Ectodermal cell (in vitro differentiated cells): Measurements from ENCODE around the gene KCNIP4.

Source experiments
- H3K27ac ChIP-seq: 2 replicates; pipeline ENCODE4 v1.7.0; 2013; ENCODE audit warnings: mild to moderate bottlenecking, low read depth, low read length; ENCODE audit not compliant: insufficient read depth, poor library complexity, severe bottlenecking
- H3K27me3 ChIP-seq: 2 replicates; pipeline ENCODE4 v1.7.0; 2013; ENCODE audit warnings: mild to moderate bottlenecking, low read length; ENCODE audit not compliant: insufficient read depth, control insufficient read depth, poor library complexity, severe bottlenecking
- H3K36me3 ChIP-seq: one replicate; pipeline ENCODE4 v1.7.0; 2013; ENCODE audit warnings: low read length; ENCODE audit not compliant: control insufficient read depth, insufficient read depth
- H3K4me1 ChIP-seq: one replicate; pipeline ENCODE4 v1.7.0; 2013; ENCODE audit warnings: low read length; ENCODE audit not compliant: control insufficient read depth, insufficient read depth
- H3K4me3 ChIP-seq: 2 replicates; pipeline ENCODE4 v1.7.0; 2013; ENCODE audit warnings: low read depth, low read length, control low read depth; ENCODE audit not compliant: insufficient read depth
- H3K9me3 ChIP-seq: 2 replicates; pipeline ENCODE4 v1.7.0; 2013; ENCODE audit warnings: mild to moderate bottlenecking, low read length, moderate library complexity; ENCODE audit not compliant: control insufficient read depth
- WGBS, 2 experiments: methylation state at CpG; one replicate each; pipeline ENCODE4 v1.1.7; 2013; ENCODE audit warnings: missing lambda C conversion rate in 2 of 2; 5-methylcytosine and 5-hydroxymethylcytosine counted together

The KCNIP4 gene

GRCh38 chr4:21780148-21780547 lies 168.4 kb downstream of the KCNIP4 start:
- Histone ChIP-seq H3K27me3 (no peaks in the 10 kb centered on the region), H3K9me3 (no peaks in the 10 kb centered on the region), H3K36me3 (no peaks in the 10 kb centered on the region), H3K4me1 (no peaks in the 10 kb centered on the region), H3K4me3 (no peak overlapping the region), H3K27ac (no peak overlapping the region)

GRCh38 chr4:21778702-21779101 lies 169.9 kb downstream of the KCNIP4 start:
- Histone ChIP-seq H3K27ac (no peak overlapping the region), H3K4me3 (no peak overlapping the region), H3K36me3 (no peaks in the 10 kb centered on the region), H3K4me1 (no peaks in the 10 kb centered on the region), H3K27me3 (no peaks in the 10 kb centered on the region), H3K9me3 (no peaks in the 10 kb centered on the region)
- no CpG with 5 or more reads among the region's 2 CpGs for WGBS, 2 experiments

GRCh38 chr4:21775703-21776102 lies 172.9 kb downstream of the KCNIP4 start:
- H3K4me1 ChIP-seq: no peaks in the 10 kb centered on the region
- no peaks in the 10 kb centered on the region for H3K36me3 ChIP-seq
- WGBS, 2 experiments: 91 to 92% methylated on average over 3 of the region's 3 CpGs
- H3K27me3 ChIP-seq: no peaks in the 10 kb centered on the region
- H3K9me3 ChIP-seq: no peaks in the 10 kb centered on the region
- H3K27ac ChIP-seq: no peak overlapping the region
- H3K4me3 ChIP-seq: no peak overlapping the region

- H3K27me3 ChIP-seq: no peaks in the 10 kb centered on the region
- H3K36me3 ChIP-seq: no peaks in the 10 kb centered on the region
- 86 to 97% methylated on average over 3 of the region's 4 CpGs for WGBS, 2 experiments
- no peak overlapping the region for H3K4me3 ChIP-seq
- no peak overlapping the region for H3K27ac ChIP-seq
- no peaks in the 10 kb centered on the region for H3K9me3 ChIP-seq
- no peaks in the 10 kb centered on the region for H3K4me1 ChIP-seq
Observed at GRCh38 chr4:21769404-21770147, 179.0 kb downstream of the KCNIP4 start.

- Histone ChIP-seq H3K4me3 (no peak overlapping the region), H3K4me1 (no peaks in the 10 kb centered on the region), H3K36me3 (no peaks in the 10 kb centered on the region), H3K9me3 (no peaks in the 10 kb centered on the region), H3K27me3 (no peaks in the 10 kb centered on the region), H3K27ac (no peak overlapping the region)
- WGBS, 2 experiments: 35 to 37% methylated on average over 3 to 4 of the region's 6 CpGs
Observed at GRCh38 chr4:21768349-21769310, 179.9 kb downstream of the KCNIP4 start.

GRCh38 chr4:21765810-21766407 lies 182.7 kb downstream of the KCNIP4 start:
- Histone ChIP-seq H3K36me3 (no peaks in the 10 kb centered on the region), H3K9me3 (no peaks in the 10 kb centered on the region), H3K4me3 (no peak overlapping the region), H3K27me3 (no peaks in the 10 kb centered on the region), H3K27ac (no peak overlapping the region), H3K4me1 (no peaks in the 10 kb centered on the region)
- WGBS, 2 experiments: 41 to 42% methylated on average over 8 of the region's 8 CpGs

GRCh38 chr4:21763855-21764254 lies 184.7 kb downstream of the KCNIP4 start:
- no peak overlapping the region for H3K4me3 ChIP-seq
- H3K9me3 ChIP-seq: no peaks in the 10 kb centered on the region
- H3K4me1 ChIP-seq: no peaks in the 10 kb centered on the region
- no peak overlapping the region for H3K27ac ChIP-seq
- H3K36me3 ChIP-seq: no peaks in the 10 kb centered on the region
- no peaks in the 10 kb centered on the region for H3K27me3 ChIP-seq
- 92 to 94% methylated on average over 1 of the region's 1 CpG for WGBS, 2 experiments

GRCh38 chr4:21757248-21757647 lies 191.3 kb downstream of the KCNIP4 start:
- no peaks in the 10 kb centered on the region for H3K36me3 ChIP-seq
- WGBS, 2 experiments: 86 to 91% methylated on average over 1 to 2 of the region's 2 CpGs
- H3K27ac ChIP-seq: no peak overlapping the region
- H3K27me3 ChIP-seq: no peaks in the 10 kb centered on the region
- H3K9me3 ChIP-seq: no peaks in the 10 kb centered on the region
- no peaks in the 10 kb centered on the region for H3K4me1 ChIP-seq
- H3K4me3 ChIP-seq: no peak overlapping the region

GRCh38 chr4:21753084-21753760 lies 195.3 kb downstream of the KCNIP4 start:
- no peaks in the 10 kb centered on the region for H3K4me1 ChIP-seq
- no peaks in the 10 kb centered on the region for H3K27me3 ChIP-seq
- H3K36me3 ChIP-seq: no peaks in the 10 kb centered on the region
- no peak overlapping the region for H3K27ac ChIP-seq
- WGBS, 2 experiments: 92 to 93% methylated on average over 3 of the region's 3 CpGs
- H3K9me3 ChIP-seq: no peaks in the 10 kb centered on the region
- H3K4me3 ChIP-seq: no peak overlapping the region

- Histone ChIP-seq H3K27ac (no peak overlapping the region), H3K4me3 (no peak overlapping the region), H3K9me3 (no peaks in the 10 kb centered on the region), H3K4me1 (no peaks in the 10 kb centered on the region), H3K36me3 (no peaks in the 10 kb centered on the region), H3K27me3 (no peaks in the 10 kb centered on the region)
Observed at GRCh38 chr4:21752616-21753015, 196.0 kb downstream of the KCNIP4 start.
